ENCODE data around the gene FBXO24.

Gene FBXO24

GRCh38 chr7:100598425-100598824 lies 12.3 kb downstream of the FBXO24 start:
- DNase-seq: no peak

GRCh38 chr7:100599911-100600729 lies 14.0 kb downstream of the FBXO24 start:
- DNase-seq: no peak

- DNase-seq: no peak
Measured at GRCh38 chr7:100600730-100601038, 14.6 kb downstream of the FBXO24 start.

- no peak for DNase-seq
Measured at GRCh38 chr7:100602889-100603725, 17.0 kb downstream of the FBXO24 start.

- no peak for DNase-seq
Measured at GRCh38 chr7:100603726-100604027, 17.5 kb downstream of the FBXO24 start.

- no peak for DNase-seq
Measured at GRCh38 chr7:100604028-100604975, 18.2 kb downstream of the FBXO24 start.

- DNase-seq: no peak
Measured at GRCh38 chr7:100604976-100605911, 19.1 kb downstream of the FBXO24 start.

GRCh38 chr7:100606313-100606712 lies 20.2 kb downstream of the FBXO24 start:
- DNase-seq: no peak

- no peak for DNase-seq
Measured at GRCh38 chr7:100607111-100607510, 21.0 kb downstream of the FBXO24 start.

- no peak for DNase-seq
Measured at GRCh38 chr7:100609958-100610357, 23.8 kb downstream of the FBXO24 start.

- DNase-seq: peak; percentile 97
Measured at GRCh38 chr7:100611983-100612729, 26.0 kb downstream of the FBXO24 start, which contains the start of gene MOSPD3. TSS of gene MOSPD3 (plus strand) at chr7:100612540. CDS start at chr7:100612792, 252 bp downstream.

- no peak for DNase-seq
Measured at GRCh38 chr7:100612730-100613390, 26.7 kb downstream of the FBXO24 start.

GRCh38 chr7:100613412-100614175 lies 27.5 kb downstream of the FBXO24 start:
- no peak for DNase-seq

- no peak for DNase-seq
Measured at GRCh38 chr7:100614308-100614861, 28.3 kb downstream of the FBXO24 start.

GRCh38 chr7:100620239-100620638 lies 34.1 kb downstream of the FBXO24 start:
- DNase-seq: no peak

GRCh38 chr7:100620804-100621203 lies 34.7 kb downstream of the FBXO24 start:
- no peak for DNase-seq

GRCh38 chr7:100621554-100621953 lies 35.4 kb downstream of the FBXO24 start:
- DNase-seq: no peak

GRCh38 chr7:100623951-100624824 lies 38.1 kb downstream of the FBXO24 start:
- no peak for DNase-seq

All from NCI-H446 treated with DMSO at 0.1 percent for 48 hours (cell line).